MM.1S (cell line): ENCODE data around the gene IGSF5.

Source experiments
- CTCF ChIP-seq: fragments of 300-600 bp; sonication (generic); IDR thresholded peaks from 2 replicates; pipeline ENCODE4 v1.5.1; 2016; ENCODE audit warnings: antibody characterized with exemption, low read length, mixed read lengths
- EZH2 ChIP-seq: fragments of 300-600 bp; sonication (generic); optimal IDR thresholded peaks from 2 replicates; pipeline ENCODE3; 2017; ENCODE audit warnings: low read depth, mild to moderate bottlenecking, antibody characterized with exemption, low read length, mixed read lengths

- no peak for TF ChIP-seq CTCF
- no peak for TF ChIP-seq EZH2
Observed at GRCh38 chr21:39800311-39800710, 55.3 kb downstream of the IGSF5 start.
